ENCODE measurements around the gene GAL3ST3.

- no peak; a peak in 1 of 4 replicates for TF ChIP-seq CTCF (IDR thresholded peaks at IDR 0.05; ENCODE audit: control extremely low read depth in 1 of 3, insufficient read depth in 1 of 3, low read depth in 1 of 3, low read length in 3 of 3)
- no peak for TF ChIP-seq POLR2A (IDR thresholded peaks at IDR 0.05; ENCODE audit: control extremely low read depth in 1 of 2, low read depth in 2 of 2, low read length in 2 of 2)
- TF ChIP-seq POLR2AphosphoS5 (IDR thresholded peaks at IDR 0.05; ENCODE audit: low read depth, low read length) = no peak
- no peak for TF ChIP-seq EP300 (IDR thresholded peaks at IDR 0.05; ENCODE audit: borderline replicate concordance in 1 of 2, low read depth in 2 of 2, low read length in 2 of 2)
- TF ChIP-seq GTF2F1 (IDR thresholded peaks at IDR 0.05; ENCODE audit: borderline replicate concordance, low read depth, low read length) = no peak
- peak; percentile 50 for TF ChIP-seq EZH2 (IDR thresholded peaks at IDR 0.05; ENCODE audit: low read depth, low read length, severe bottlenecking)
- TF ChIP-seq SRF (IDR thresholded peaks at IDR 0.05; ENCODE audit: low read depth, low read length) = no peak
- TF ChIP-seq SP1 (IDR thresholded peaks at IDR 0.05; ENCODE audit: low read depth, low read length) = no peak
- TF ChIP-seq TAF1 (IDR thresholded peaks at IDR 0.05; ENCODE audit: low read depth, low read length) = no peak
- TF ChIP-seq SIX5 (IDR thresholded peaks at IDR 0.05; ENCODE audit: low read depth, low read length) = no peak
Observed at GRCh38 chr11:66011785-66012303, 37.1 kb downstream of the GAL3ST3 start, which contains the start of gene CST6.

Data from H1 (cell line).